Measurements from ENCODE around the gene CLASP2.

CLASP2 gene

GRCh38 chr3:33496449-33496848 lies 221.6 kb downstream of the CLASP2 start:
- in situ Hi-C loops (cut with MboI; ENCODE audit: low pct_unique_long_range_greater_than_20kb, low sequenced_read_pairs, unreplicated experiment) = no loop called here
- TF ChIP-seq CTCF (IDR thresholded peaks at IDR 0.05; ENCODE audit: extremely low read depth, insufficient read depth, missing control alignments) = no peak
- DNase-seq (ENCODE audit: low spot score) = no peak

GRCh38 chr3:33491721-33492120 lies 226.3 kb downstream of the CLASP2 start:
- TF ChIP-seq CTCF (IDR thresholded peaks at IDR 0.05; ENCODE audit: extremely low read depth, insufficient read depth, missing control alignments) = no peak
- in situ Hi-C loops (cut with MboI; ENCODE audit: low pct_unique_long_range_greater_than_20kb, low sequenced_read_pairs, unreplicated experiment) = no loop called here
- no peak for DNase-seq (ENCODE audit: low spot score)

GRCh38 chr3:33490641-33491241 lies 227.3 kb downstream of the CLASP2 start:
- in situ Hi-C loops (cut with MboI; ENCODE audit: low pct_unique_long_range_greater_than_20kb, low sequenced_read_pairs, unreplicated experiment) = no loop called here
- TF ChIP-seq CTCF (IDR thresholded peaks at IDR 0.05; ENCODE audit: extremely low read depth, insufficient read depth, missing control alignments) = no peak
- DNase-seq (ENCODE audit: low spot score) = no peak

- no peak for TF ChIP-seq CTCF (IDR thresholded peaks at IDR 0.05; ENCODE audit: extremely low read depth, insufficient read depth, missing control alignments)
- in situ Hi-C loops (cut with MboI; ENCODE audit: low pct_unique_long_range_greater_than_20kb, low sequenced_read_pairs, unreplicated experiment) = no loop called here
- DNase-seq (ENCODE audit: low spot score) = no peak
Observed at GRCh38 chr3:33488683-33489082, 229.4 kb downstream of the CLASP2 start.

- in situ Hi-C loops (cut with MboI; ENCODE audit: low pct_unique_long_range_greater_than_20kb, low sequenced_read_pairs, unreplicated experiment) = no loop called here
- DNase-seq (ENCODE audit: low spot score) = no peak
- TF ChIP-seq CTCF (IDR thresholded peaks at IDR 0.05; ENCODE audit: extremely low read depth, insufficient read depth, missing control alignments) = no peak
Observed at GRCh38 chr3:33488246-33488645, 229.8 kb downstream of the CLASP2 start.

GRCh38 chr3:33482111-33482521 lies 235.9 kb downstream of the CLASP2 start:
- in situ Hi-C loops (cut with MboI; ENCODE audit: low pct_unique_long_range_greater_than_20kb, low sequenced_read_pairs, unreplicated experiment) = no loop called here
- no peak for TF ChIP-seq CTCF (IDR thresholded peaks at IDR 0.05; ENCODE audit: extremely low read depth, insufficient read depth, missing control alignments)

GRCh38 chr3:33474896-33475295 lies 243.2 kb downstream of the CLASP2 start:
- in situ Hi-C loops (cut with MboI; ENCODE audit: low pct_unique_long_range_greater_than_20kb, low sequenced_read_pairs, unreplicated experiment) = no loop called here
- DNase-seq (ENCODE audit: low spot score) = no peak
- no peak for TF ChIP-seq CTCF (IDR thresholded peaks at IDR 0.05; ENCODE audit: extremely low read depth, insufficient read depth, missing control alignments)

More at GRCh38 chr3:33482111-33482521, 235.9 kb downstream of the CLASP2 start:
- no peak for DNase-seq (ENCODE audit: low spot score)
